ENCODE data around the gene MRPL33.
"Not testable (repeated sequence)": the region's sequence is repeated elsewhere in the genome, so short reads cannot be mapped to it uniquely, and the experiment has no call there.

The MRPL33 gene

GRCh38 chr2:27741673-27742072 is 29.8 kb upstream of the MRPL33 start:
- no peak for DNase-seq (ENCODE audit: low read depth)
- no peak overlapping the region for H3K4me3 ChIP-seq (ENCODE audit: control insufficient read depth, low read depth, low read length)
- TF ChIP-seq CTCF (conservative IDR thresholded peaks at IDR 0.05; ENCODE audit: control insufficient read depth, insufficient read depth, low read depth, low read length) = no peak

- no peak for TF ChIP-seq CTCF (conservative IDR thresholded peaks at IDR 0.05; ENCODE audit: control insufficient read depth, insufficient read depth, low read depth, low read length)
- H3K4me3 ChIP-seq (ENCODE audit: control insufficient read depth, low read depth, low read length) = no peak overlapping the region
- DNase-seq (ENCODE audit: low read depth) = no peak
Measured at GRCh38 chr2:27742571-27742970, 28.9 kb upstream of the MRPL33 start.

- H3K4me3 ChIP-seq (ENCODE audit: control insufficient read depth, low read depth, low read length); DNase-seq (ENCODE audit: low read depth): not testable (repeated sequence)
Measured at GRCh38 chr2:27745494-27745893, 26.0 kb upstream of the MRPL33 start.

DNA sequence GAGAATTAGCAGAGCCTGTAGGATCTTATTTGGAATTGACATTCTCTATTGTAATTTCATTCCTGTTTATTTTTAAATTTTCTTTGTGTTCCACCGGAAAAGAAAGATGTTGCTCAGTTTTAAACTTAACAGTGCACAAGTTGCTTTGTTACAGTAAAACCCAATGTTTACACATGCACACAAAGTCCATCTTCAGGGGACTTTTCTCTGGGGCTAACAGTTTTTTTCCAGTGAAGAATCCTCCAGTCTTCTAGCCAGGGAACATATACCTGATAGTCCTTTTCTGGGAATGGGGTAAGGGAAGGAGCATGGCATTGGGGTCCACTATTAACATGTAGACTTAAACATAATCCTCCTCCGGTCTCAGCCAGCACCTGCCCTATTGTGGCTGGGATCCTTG is 25.2 kb upstream of the MRPL33 start:
- no peak overlapping the region for H3K4me3 ChIP-seq (ENCODE audit: control insufficient read depth, low read depth, low read length)
- no peak for DNase-seq (ENCODE audit: low read depth)
- TF ChIP-seq CTCF (conservative IDR thresholded peaks at IDR 0.05; ENCODE audit: control insufficient read depth, insufficient read depth, low read depth, low read length) = no peak

DNA sequence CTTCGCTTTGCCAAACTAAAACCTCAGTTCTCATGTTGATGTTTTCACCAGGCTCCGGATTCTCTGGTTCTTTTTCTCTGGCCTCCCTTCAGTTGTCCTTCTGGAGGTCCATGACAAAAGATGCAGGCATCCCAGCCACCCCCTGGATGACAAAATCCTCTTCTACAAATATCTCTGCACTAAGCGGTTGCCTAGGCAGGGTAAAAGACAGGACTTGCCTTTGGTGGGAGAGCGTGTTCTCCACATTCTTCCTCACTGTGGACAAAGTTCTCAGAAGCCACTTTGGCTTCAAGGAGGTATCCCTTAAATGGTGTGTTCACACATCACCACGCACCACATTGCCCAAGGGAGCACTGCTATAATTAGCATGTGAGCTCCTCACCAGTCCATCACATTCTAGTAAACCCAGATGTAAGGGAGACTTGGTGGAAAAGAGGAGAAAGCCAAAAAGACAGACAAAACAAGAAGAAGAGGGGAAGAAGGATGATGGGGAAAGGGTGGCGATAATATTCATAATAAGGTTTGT is 23.6 kb upstream of the MRPL33 start:
- no peak for DNase-seq (ENCODE audit: low read depth)
- no peak for TF ChIP-seq CTCF (conservative IDR thresholded peaks at IDR 0.05; ENCODE audit: control insufficient read depth, insufficient read depth, low read depth, low read length)
- no peak overlapping the region for H3K4me3 ChIP-seq (ENCODE audit: control insufficient read depth, low read depth, low read length)

DNA sequence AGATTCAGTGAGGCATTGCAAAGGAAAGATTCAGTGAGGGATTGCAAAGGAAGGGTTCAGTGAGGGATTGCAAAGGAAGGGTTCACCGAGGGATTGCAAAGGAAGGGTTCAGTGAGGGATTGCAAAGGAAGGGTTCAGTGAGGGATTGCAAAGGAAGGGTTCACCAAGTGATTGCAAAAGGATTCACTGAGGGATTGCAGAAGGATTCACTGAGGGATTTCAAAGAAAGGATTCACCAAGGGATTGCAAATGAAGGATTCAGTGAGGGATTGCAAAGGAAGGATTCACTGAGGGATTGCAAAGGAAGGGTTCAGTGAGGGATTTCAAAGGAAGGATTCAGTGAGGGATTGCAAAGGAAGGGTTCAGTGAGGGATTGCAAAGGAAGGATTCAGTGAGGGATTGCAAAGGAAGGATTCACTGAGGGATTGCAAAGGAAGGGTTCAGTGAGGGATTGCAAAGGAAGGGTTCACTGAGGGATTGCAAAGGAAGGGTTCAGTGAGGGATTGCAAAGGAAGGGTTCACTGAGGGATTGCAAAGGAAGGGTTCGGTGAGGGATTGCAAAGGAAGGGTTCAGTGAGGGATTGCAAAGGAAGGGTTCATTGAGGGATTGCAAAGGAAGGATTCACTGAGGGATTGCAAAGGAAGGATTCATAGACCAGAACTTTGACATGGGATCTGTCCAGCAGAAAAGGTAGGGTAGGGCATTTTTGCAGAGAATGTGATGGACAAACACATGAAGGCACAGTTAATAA is 22.5 kb upstream of the MRPL33 start:
- DNase-seq (ENCODE audit: low read depth); H3K4me3 ChIP-seq (ENCODE audit: control insufficient read depth, low read depth, low read length): not testable (repeated sequence)

DNA sequence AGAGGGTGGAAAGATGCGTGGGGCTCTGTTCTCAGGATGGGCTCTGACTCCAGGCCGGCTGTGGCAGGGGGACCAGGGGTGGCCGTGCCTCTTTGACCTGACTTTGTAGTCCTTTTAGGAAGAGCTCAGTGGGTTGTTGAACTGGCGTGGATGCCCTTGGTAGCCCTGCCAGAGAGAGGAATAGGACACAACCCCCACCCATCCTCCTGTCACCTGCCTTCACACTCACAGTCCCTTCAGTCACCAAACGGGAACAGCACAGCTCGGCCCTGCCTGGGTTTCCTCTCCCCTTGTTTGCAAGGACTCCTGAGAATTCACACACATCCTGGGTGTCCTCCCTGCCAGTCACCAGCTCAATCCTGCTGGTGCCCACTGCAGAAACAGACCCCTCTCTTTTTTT is 20.1 kb upstream of the MRPL33 start:
- no peak for TF ChIP-seq CTCF (conservative IDR thresholded peaks at IDR 0.05; ENCODE audit: control insufficient read depth, insufficient read depth, low read depth, low read length)
- no peak overlapping the region for H3K4me3 ChIP-seq (ENCODE audit: control insufficient read depth, low read depth, low read length)
- DNase-seq (ENCODE audit: low read depth) = no peak
